Heart right ventricle (tissue), 16 donors: ENCODE measurements around the gene SGSM2. TPM values are rescaled to one million over a fixed set of nuclear protein-coding genes. Genes with fewer than 3 reads are reported as not detected.

Experiments used
- ATAC-seq, 8 donors: fragments of 200-7000 bp; cut with Tn5 transposase; one replicate each; pipeline ENCODE4 v1.9.1; 2020; ENCODE audit warnings: mild to moderate bottlenecking in 8 of 8, moderate library complexity in 8 of 8, moderate number of reproducible peaks in 1 of 8
- DNase-seq, 2 donors: peaks; one replicate each; pipeline ENCODE4 v3.0.0-alpha.2; 2020
- H3K27ac ChIP-seq, 10 donors: fragments of 200-600 bp; sonication (generic) in 2 of 10; one replicate each; pipeline versions ENCODE4 v1.5.0 to v1.8.0; 2020 to 2022; ENCODE audit warnings: mild to moderate bottlenecking in 3 of 10
- H3K27me3 ChIP-seq, 7 donors: fragments of 200-600 bp; one replicate each; pipeline ENCODE4 v1.8.0; 2021 to 2022; ENCODE audit warnings: mild to moderate bottlenecking in 2 of 7
- H3K36me3 ChIP-seq, 9 donors: fragments of 200-600 bp; sonication (generic) in 1 of 9; one replicate each; pipeline versions ENCODE4 v1.5.0 to v1.8.0; 2020 to 2022; ENCODE audit warnings: mild to moderate bottlenecking in 2 of 9
- H3K4me1 ChIP-seq, 9 donors: fragments of 200-600 bp; sonication (generic) in 1 of 9; one replicate each; pipeline versions ENCODE4 v1.5.0 to v1.8.0; 2020 to 2022; ENCODE audit warnings: mild to moderate bottlenecking in 4 of 9
- H3K4me3 ChIP-seq, 10 donors: fragments of 200-600 bp; sonication (generic) in 2 of 10; one replicate each; pipeline versions ENCODE4 v1.5.0 to v1.8.0; 2020 to 2022; ENCODE audit warnings: mild to moderate bottlenecking in 7 of 10, moderate library complexity in 2 of 10
- H3K9me3 ChIP-seq, 11 donors: fragments of 200-600 bp in 10 of 11; sonication (generic) in 2 of 11; one replicate each; pipeline versions ENCODE4 v1.5.0 to v1.8.0; 2013 to 2022; ENCODE audit warnings: mild to moderate bottlenecking in 2 of 11, control low read depth in 1 of 11, moderate library complexity in 1 of 11
- CTCF ChIP-seq, 9 donors: fragments of 200-600 bp; sonication (generic) in 2 of 9; IDR thresholded peaks; one replicate each; pipeline versions ENCODE4 v1.5.0 to v1.8.0; 2021 to 2022; ENCODE audit warnings: antibody characterized with exemption in 9 of 9, mild to moderate bottlenecking in 5 of 9, moderate library complexity in 1 of 9
- WGBS, 2 donors: extraction: QIAGEN DNeasy Blood & Tissue Kit; methylation state at CpG; one replicate each; pipeline ENCODE4 v1.1.7; 2013; ENCODE audit warnings: inconsistent platforms in 1 of 2; 5-methylcytosine and 5-hydroxymethylcytosine counted together
- intact Hi-C, 10 donors: fragments of 100-400 bp; cut with DNase I; formaldehyde crosslinking; loops; one replicate each; pipeline versions ENCODE4 v1.11.1 to v1.14.2; 2022
- polyA plus RNA-seq, 2 donors: library from polyadenylated mRNA; stranded (reverse); fragments of 200-250 nt; gene quantifications; one replicate each; pipeline ENCODE4 v1.2.3, GENCODE V29; 2013
- total RNA-seq, 10 donors: library from RNA; stranded (reverse); fragmentation: NEBNext Ultra II Directional in 3 of 10; extraction: Animal tissue kit (Norgen Biotek cat#: 25700) in 3 of 10; gene quantifications; one replicate each; pipeline versions ENCODE4 v1.2.1 to v1.2.4, GENCODE V29; 2021 to 2023
- donor health status: Arrhythmogenic right ventricular cardiomyopathy.
- donor health status: ischemic (EF 13 %, LVEDD 7.1; RV severe dilation, severe dysfunction).
- donor health status: healthy with polysubstance abuse.
- donor health status: DM: no; HTN: yes; CAD: no.
- donor health status: DM: no; HTN: no; CAD: no.
- donor health status: ischemic (EF 25% LVEDD 6.9; RV normal size, moderate dysfunction).
- donor health status: ischemic (EF 25% LVEDD 5.7; RV mildly dilated, moderate dysfunction).
- donor health status: healthy.
- donor health status: DM: yes; HTN: yes; CAD: no.
- donor health status: Ischemic cardiomyopathy.
- donor health status: ischemic (EF 35%, LVEDD 5.7; RV mildly dilated, moderate dysfunction).
- donor health status: nonischemic (EF 11% LVEDD 7.7; RV severe dilation, severe dysfunction).
- donor health status: DM: yes; HTN: yes; CAD: no.
- donor health status: PGD.
- donor health status: ischemic (EF 29% LVEDD 5.4; RV normal size, mild dysfunction).
- donor health status: nonischemic (EF 23%, LVEDD 6.1; RV moderate dilation, normal function).

SGSM2 gene
- total and polyA plus RNA-seq, 12 donors, result 21.0 to 75.1 (median 27.0) TPM

GRCh38 chr17:2365132-2365531 lies 27.8 kb downstream of the SGSM2 start:
- ATAC-seq, result no peak
- Histone ChIP-seq H3K27ac (peak overlapping the region in 1 of 10 donors; percentile 53), H3K36me3 (peaks cover 0 to 63% (median 5%) of the 10 kb centered on the region in 9 donors), H3K4me1 (peaks cover 20 to 50% (median 39%) of the 10 kb centered on the region in 9 donors), H3K9me3 (no peaks in the 10 kb centered on the region), H3K4me3 (no peak overlapping the region), H3K27me3 (no peaks in the 10 kb centered on the region)
- no peak for DNase-seq
- 95 to 97% methylated on average over 20 of the region's 20 CpGs for WGBS, 2 donors
- intact Hi-C loops, result loop anchor here in 2 of 10 donors (10.0 kb wide), 1 partner anchor 50 kb away; no protein-coding TSS in a partner anchor
- no peak for TF ChIP-seq CTCF (IDR thresholded peaks at IDR 0.05)

- peaks cover 20 to 50% (median 39%) of the 10 kb centered on the region in 9 donors for H3K4me1 ChIP-seq
- H3K27ac ChIP-seq, result no peak overlapping the region
- no peak for TF ChIP-seq CTCF (IDR thresholded peaks at IDR 0.05)
- 89 to 90% methylated on average over 26 of the region's 26 CpGs for WGBS, 2 donors
- intact Hi-C loops, result loop anchor here in 2 of 10 donors (10.0 kb wide), 1 partner anchor 48 kb away; no protein-coding TSS in a partner anchor
- no peaks in the 10 kb centered on the region for H3K9me3 ChIP-seq
- DNase-seq, result no peak
- no peaks in the 10 kb centered on the region for H3K27me3 ChIP-seq
- peaks cover 0 to 65% (median 5%) of the 10 kb centered on the region in 9 donors for H3K36me3 ChIP-seq
- H3K4me3 ChIP-seq, result no peak overlapping the region
- no peak for ATAC-seq
These were observed 29.6 kb downstream of the SGSM2 start for GRCh38 chr17:2366747-2367494.

- H3K36me3 ChIP-seq, result peaks cover 0 to 69% (median 0%) of the 10 kb centered on the region in 9 donors
- TF ChIP-seq CTCF (IDR thresholded peaks at IDR 0.05), result no peak
- WGBS, 2 donors, result 54 to 59% methylated on average over 8 of the region's 8 CpGs
- ATAC-seq (peak; percentile 13 to 64 (median 42)), DNase-seq (no peak)
- H3K27ac ChIP-seq, result peak overlapping the region in 4 of 10 donors; percentile 22 to 44 (median 30)
- no peak overlapping the region for H3K4me3 ChIP-seq
- H3K4me1 ChIP-seq, result peaks cover 20 to 48% (median 36%) of the 10 kb centered on the region in 9 donors
- no peaks in the 10 kb centered on the region for H3K9me3 ChIP-seq
- no peaks in the 10 kb centered on the region for H3K27me3 ChIP-seq
- intact Hi-C loops, result loop anchor here in 2 of 10 donors (10.0 kb wide), 1 partner anchor 46 kb away; no protein-coding TSS in a partner anchor
These were observed 31.1 kb downstream of the SGSM2 start for GRCh38 chr17:2368359-2368758.

GRCh38 chr17:2369039-2369438 lies 31.7 kb downstream of the SGSM2 start:
- peaks cover 0 to 69% (median 0%) of the 10 kb centered on the region in 9 donors for H3K36me3 ChIP-seq
- intact Hi-C loops, result loop anchor here in 2 of 10 donors (10.0 kb wide), 1 partner anchor 46 kb away; no protein-coding TSS in a partner anchor

More at GRCh38 chr17:2369039-2369438, 31.7 kb downstream of the SGSM2 start:
- 69 to 76% methylated on average over 5 of the region's 5 CpGs for WGBS, 2 donors
- DNase-seq, result no peak
- H3K27me3 ChIP-seq, result no peaks in the 10 kb centered on the region
- peaks cover 14 to 41% (median 30%) of the 10 kb centered on the region in 9 donors for H3K4me1 ChIP-seq
- no peaks in the 10 kb centered on the region for H3K9me3 ChIP-seq
- no peak for TF ChIP-seq CTCF (IDR thresholded peaks at IDR 0.05)
- H3K4me3 ChIP-seq, result no peak overlapping the region
- H3K27ac ChIP-seq, result peak overlapping the region in 1 of 10 donors; percentile 37
- no peak for ATAC-seq
